ENCODE data around the gene DAAM1.

The DAAM1 gene

DNA sequence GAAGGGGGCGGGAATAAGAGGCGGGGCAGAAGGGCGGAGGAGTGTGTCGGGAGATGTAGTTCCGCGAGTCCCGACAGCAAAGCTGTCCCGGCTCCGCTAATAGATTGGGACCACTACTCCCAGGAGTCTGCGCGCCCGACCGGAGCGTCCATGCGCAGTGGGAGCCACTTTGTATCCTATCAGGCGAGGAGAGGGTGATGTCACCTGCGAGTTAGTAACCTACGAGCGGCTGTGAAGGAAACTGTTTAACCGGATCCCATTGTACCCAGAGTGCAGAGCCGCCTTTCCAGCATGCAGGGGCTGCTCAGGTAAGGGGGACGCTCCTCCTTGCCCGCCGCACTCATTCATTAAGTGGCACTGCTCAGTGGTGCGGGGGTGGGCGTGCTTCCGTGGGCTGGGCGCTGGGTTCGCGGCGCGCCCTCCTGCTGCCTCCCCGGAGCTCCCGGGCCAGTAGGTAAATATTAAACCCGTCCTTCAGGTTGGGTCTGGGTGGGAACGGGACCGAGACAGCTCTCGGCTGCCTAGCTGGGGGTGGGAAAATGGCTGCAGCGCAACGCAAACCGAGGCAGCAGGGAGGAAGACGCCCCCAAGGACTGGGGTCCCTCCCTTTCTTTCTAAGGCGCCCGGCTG lies at the start of gene DAAM1:
TSS of gene DAAM1 (plus strand) at position 207 of the 630 bp plus-strand sequence. CDS start 74,811 bp downstream, outside the sequence.
- peak; percentile 66 for DNase-seq (ENCODE audit: insufficient read length, low spot score)
- peak; percentile 90 for FAIRE-seq

DNA sequence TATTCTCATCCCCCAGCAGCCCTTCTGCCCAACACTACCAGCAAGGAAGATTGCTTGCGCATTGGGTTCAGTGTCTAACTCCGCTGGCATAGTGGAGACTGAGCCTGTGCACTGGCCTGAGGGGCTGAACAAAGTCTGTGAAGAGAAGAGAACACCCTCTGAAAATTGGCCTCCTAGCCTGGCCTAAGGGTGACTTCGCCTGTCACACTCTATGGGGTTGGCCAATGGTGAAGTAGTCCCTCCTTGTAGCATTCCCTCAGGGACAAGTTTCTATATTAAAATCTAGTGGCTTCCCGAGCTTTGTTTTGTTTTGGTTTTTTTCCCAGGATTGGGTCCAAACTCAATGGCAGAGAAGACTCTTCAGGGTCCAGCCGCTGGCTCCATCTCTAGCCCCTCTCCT lies 49.1 kb upstream of the DAAM1 start:
- FAIRE-seq (no peak), DNase-seq (ENCODE audit: insufficient read length, low spot score) (no peak)

- no peak for FAIRE-seq
- no peak for DNase-seq (ENCODE audit: insufficient read length, low spot score)
Observed at GRCh38 chr14:59140106-59140843, 48.2 kb upstream of the DAAM1 start.

DNA sequence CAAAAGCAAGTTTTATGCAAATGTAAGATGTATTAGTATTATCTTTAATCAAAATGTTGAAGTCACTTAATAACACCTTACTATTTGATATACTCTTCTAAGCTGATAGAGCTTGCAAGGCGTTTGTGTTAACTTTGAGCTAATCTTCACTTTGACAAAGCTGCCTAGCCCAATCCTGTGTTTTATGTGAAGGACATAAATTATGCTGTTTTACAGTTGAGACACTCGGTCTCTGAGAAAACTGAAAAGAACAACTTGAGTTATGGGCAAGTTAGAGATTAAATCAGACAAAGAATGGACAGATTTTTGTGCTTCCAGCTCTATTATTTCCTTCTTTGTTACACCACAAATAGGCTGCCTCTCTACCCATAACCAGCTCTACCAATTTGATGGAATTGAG lies 42.0 kb upstream of the DAAM1 start:
- no peak for DNase-seq (ENCODE audit: insufficient read length, low spot score)
- FAIRE-seq: no peak

- no peak for FAIRE-seq
Observed at GRCh38 chr14:59147007-59147406, 41.5 kb upstream of the DAAM1 start.

DNA sequence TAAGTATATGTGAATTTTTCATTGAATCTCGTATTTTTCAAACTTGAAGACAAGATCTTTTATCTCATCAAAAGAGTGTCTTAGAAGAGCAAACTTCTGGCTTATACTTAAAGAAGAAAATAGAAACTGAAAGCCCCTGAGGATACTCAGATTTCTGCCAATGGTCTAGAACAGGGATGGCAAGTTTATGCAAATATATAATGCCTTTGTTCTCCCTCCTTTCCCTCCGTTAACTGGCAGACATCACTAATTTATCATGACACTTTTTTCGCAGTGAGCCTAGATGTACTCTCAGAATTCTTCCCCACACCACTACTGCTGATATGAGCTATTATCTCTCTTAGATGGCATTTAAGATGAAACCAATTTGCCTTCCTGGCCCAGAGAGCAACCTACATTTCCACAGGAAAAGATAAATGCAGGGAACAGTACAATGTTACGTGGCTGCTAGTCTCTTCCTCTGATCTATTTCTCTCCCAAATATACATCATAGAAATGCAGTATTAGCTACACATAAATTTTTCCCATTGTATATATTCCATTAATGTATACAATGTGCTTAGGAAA lies 40.0 kb upstream of the DAAM1 start:
- no peak for DNase-seq (ENCODE audit: insufficient read length, low spot score)
- FAIRE-seq: peak; percentile 4

More at GRCh38 chr14:59147007-59147406, 41.5 kb upstream of the DAAM1 start:
- DNase-seq (ENCODE audit: insufficient read length, low spot score): no peak

DNA sequence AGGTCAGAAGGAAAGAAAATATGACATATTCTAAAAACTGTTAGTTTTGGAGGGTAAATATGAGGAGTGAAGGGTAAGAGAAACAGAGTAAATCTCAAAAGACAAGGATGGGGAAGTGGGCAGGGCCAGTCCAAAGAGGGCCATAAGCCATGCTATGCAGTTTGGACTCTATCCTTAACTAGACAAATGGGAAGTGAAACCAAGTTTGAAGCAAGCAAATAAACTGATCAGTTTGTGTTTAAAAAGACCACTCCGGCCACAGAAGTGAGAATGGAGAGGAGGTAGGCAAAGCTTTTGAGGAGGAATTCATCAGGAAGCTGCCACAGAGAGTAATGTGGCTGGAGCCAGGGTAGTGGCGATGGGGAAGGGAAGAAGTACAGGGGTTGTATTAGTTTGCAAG lies 37.5 kb upstream of the DAAM1 start:
- DNase-seq (ENCODE audit: insufficient read length, low spot score) (peak; percentile 20), FAIRE-seq (peak; percentile 80)

GRCh38 chr14:59154373-59154772 lies 34.1 kb upstream of the DAAM1 start:
- DNase-seq (ENCODE audit: insufficient read length, low spot score) (no peak), FAIRE-seq (no peak)

DNA sequence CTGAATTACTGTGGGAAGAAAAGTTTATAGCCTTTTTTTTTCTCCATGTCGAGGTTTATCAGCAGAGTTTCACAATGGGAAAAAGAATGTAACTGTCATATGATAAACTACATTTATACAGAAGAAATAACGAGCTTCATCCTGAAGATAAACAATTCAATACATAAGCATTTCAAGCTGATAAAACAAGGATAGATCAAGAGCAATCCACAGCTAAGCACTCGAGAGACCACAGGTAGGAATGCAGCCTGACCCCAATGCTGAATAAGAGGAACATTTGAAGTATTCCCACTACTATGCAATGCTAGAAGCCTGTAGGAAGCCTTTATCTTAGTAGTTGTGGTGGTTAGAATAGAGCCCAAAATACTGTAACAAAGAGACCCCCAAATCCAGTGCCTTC lies 32.6 kb upstream of the DAAM1 start:
- no peak for FAIRE-seq
- no peak for DNase-seq (ENCODE audit: insufficient read length, low spot score)

GRCh38 chr14:59159169-59159568 lies 29.3 kb upstream of the DAAM1 start:
- DNase-seq (ENCODE audit: insufficient read length, low spot score): no peak
- no peak for FAIRE-seq

GRCh38 chr14:59160506-59160905 lies 28.0 kb upstream of the DAAM1 start:
- no peak for DNase-seq (ENCODE audit: insufficient read length, low spot score)
- no peak for FAIRE-seq

- no peak for DNase-seq (ENCODE audit: insufficient read length, low spot score)
- no peak for FAIRE-seq
Observed at GRCh38 chr14:59161561-59162175, 26.8 kb upstream of the DAAM1 start.

DNA sequence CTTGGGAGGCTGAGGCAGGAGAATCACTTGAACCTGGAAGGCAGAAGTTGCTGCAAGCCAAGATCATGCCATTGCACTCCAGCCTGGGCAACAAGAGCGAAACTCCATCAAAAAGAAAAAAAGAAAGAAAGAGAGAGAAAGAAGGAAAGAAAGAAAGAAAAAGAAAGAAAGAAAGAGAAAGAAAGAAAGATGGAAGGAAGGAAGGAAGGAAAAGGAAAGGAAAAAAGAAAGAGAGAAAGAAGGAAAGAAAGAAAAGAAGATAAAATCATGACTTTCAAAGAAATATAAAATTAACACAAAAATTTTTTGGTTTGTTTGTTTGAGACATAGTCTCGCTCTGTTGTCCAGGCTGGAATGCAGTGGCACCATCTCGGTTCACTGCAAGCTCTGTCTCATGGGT lies 22.2 kb upstream of the DAAM1 start:
- DNase-seq (ENCODE audit: insufficient read length, low spot score) (no peak), FAIRE-seq (no peak)

- peak; percentile 18 for DNase-seq (ENCODE audit: insufficient read length, low spot score)
- peak; percentile 98 for FAIRE-seq
Observed at GRCh38 chr14:59175404-59175803, 13.1 kb upstream of the DAAM1 start.

DNA sequence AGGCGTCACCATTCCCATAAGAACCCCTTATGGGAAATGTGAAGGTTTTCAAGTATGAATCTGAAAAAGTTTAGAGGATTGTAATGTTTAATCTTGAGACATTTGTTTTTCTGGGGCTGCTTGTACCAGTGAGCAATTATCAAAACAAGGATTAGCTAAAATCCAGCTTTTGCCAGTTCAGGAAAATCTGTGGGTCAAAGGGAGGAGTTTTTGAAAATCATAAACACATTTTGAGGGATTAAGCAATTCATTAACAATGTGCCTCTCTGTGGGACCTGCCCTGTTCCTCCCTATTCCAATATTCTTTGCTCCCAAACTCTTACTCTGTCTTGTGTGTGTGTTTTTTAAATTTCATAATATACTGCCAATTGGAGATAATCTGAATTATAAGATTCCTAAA lies 11.7 kb upstream of the DAAM1 start:
- FAIRE-seq (no peak), DNase-seq (ENCODE audit: insufficient read length, low spot score) (no peak)

DNA sequence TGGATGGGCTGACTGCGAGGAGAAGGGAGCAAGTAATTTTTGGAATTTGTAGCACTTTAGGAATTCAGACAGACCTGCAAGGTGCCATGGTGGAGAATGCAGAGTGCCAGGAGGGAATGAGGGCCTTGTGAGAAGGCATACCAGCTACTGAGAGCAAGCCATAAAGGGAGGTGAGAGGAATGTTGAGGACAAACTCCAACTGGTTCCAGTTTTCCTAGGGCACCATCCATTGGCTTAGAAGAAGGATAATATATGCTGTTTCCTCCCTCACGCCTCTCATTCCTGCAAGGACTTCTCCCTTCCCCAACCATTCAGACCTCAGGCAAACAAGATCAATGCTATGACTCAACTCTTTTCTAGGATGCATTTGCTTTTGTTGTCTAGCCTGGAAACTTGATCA lies 11.2 kb upstream of the DAAM1 start:
- FAIRE-seq: no peak
- no peak for DNase-seq (ENCODE audit: insufficient read length, low spot score)

- FAIRE-seq: no peak
- no peak for DNase-seq (ENCODE audit: insufficient read length, low spot score)
Observed at GRCh38 chr14:59181791-59182190, 6.7 kb upstream of the DAAM1 start.

- FAIRE-seq (no peak), DNase-seq (ENCODE audit: insufficient read length, low spot score) (no peak)
Observed at GRCh38 chr14:59182641-59183040, 5.8 kb upstream of the DAAM1 start.

DNA sequence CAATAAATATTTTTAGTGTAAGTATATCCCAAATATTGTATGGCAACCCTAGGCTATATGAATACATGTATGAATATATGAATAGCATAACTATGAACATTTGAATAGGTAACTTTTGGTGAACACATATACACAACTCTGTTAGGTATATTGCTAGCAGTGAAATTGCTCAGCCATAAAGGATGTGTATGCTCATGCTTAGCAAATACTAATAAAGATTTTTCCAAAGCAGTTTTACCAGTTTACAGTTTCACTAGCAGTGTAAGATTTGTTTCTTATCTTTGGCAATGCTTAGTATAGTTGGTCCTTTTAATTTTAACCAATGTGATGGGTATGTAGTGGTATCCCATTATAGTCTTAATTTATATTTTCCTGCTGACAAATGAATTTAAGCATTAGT lies 5.3 kb upstream of the DAAM1 start:
- DNase-seq (ENCODE audit: insufficient read length, low spot score) (no peak), FAIRE-seq (no peak)

- no peak for DNase-seq (ENCODE audit: insufficient read length, low spot score)
- FAIRE-seq: no peak
Observed at GRCh38 chr14:59184396-59184795, 4.1 kb upstream of the DAAM1 start.

DNA sequence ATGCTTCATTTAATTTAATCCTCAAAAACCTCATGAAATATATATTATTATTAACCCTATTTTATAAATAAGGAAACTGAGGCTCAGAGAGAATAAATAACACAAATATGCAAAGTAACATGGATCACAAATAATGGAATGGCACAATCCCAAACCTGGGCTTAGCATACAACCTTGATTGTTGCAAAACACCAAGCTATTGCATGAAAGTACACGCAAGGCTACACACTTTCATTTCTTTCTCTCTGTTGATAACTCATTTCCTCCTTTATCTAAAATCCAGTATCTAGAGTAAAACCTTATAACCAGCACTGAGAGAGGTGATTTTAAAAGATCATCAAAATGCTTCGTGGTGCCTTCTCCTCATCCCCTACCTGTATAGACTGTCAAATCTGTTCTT lies 2.8 kb upstream of the DAAM1 start:
- no peak for FAIRE-seq
- DNase-seq (ENCODE audit: insufficient read length, low spot score): no peak

- DNase-seq (ENCODE audit: insufficient read length, low spot score): no peak
- no peak for FAIRE-seq
Observed at GRCh38 chr14:59186306-59186705, 2.2 kb upstream of the DAAM1 start.
